Prostate gland (tissue), 2 donors: Measurements from ENCODE around the gene EAPP. TPM values are rescaled to one million over a fixed set of nuclear protein-coding genes. Genes with fewer than 3 reads are reported as not detected.

Experiments
- DNase-seq: peaks from one replicate; pipeline ENCODE4 v3.0.0-alpha.2; 2019; ENCODE audit warnings: low spot score
- H3K27ac ChIP-seq, 2 donors: fragments of 200-600 bp; sonication (generic); 2 replicates each; pipeline ENCODE4 v1.5.1; 2017 to 2019
- H3K27me3 ChIP-seq: fragments of 200-600 bp; sonication (generic); replicated peaks from 2 replicates; pipeline ENCODE4 v1.5.1; 2019; ENCODE audit not compliant: insufficient read depth
- H3K36me3 ChIP-seq, 2 donors: fragments of 200-600 bp; sonication (generic); 1 replicate in 1 of 2; 2 replicates in 1 of 2; pipeline versions ENCODE4 v1.5.1 to v1.8.1; 2017 to 2019
- H3K4me1 ChIP-seq: fragments of 200-600 bp; sonication (generic); replicated peaks from 2 replicates; pipeline ENCODE4 v1.5.1; 2019
- H3K4me3 ChIP-seq, 2 donors: fragments of 200-600 bp; sonication (generic); 2 replicates each; pipeline ENCODE4 v1.5.1; 2017 to 2019
- H3K9me3 ChIP-seq: fragments of 200-600 bp; sonication (generic); 2 replicates; pipeline ENCODE4 v1.5.1; 2017
- CTCF ChIP-seq, 4 experiments: fragments of 200-600 bp in 2 of 4; fragments of 450-650 bp in 2 of 4; sonication (generic) in 2 of 4; IDR thresholded peaks; 1 replicate in 3 of 4; 2 replicates in 1 of 4; pipeline ENCODE4 v1.5.1; 2016 to 2019; ENCODE audit warnings: antibody characterized with exemption in 4 of 4, mild to moderate bottlenecking in 2 of 4, moderate library complexity in 2 of 4
- POLR2A ChIP-seq: fragments of 450-650 bp; IDR thresholded peaks from one replicate; pipeline ENCODE4 v1.6.1; 2016; ENCODE audit warnings: antibody characterized with exemption, mild to moderate bottlenecking
- POLR2AphosphoS5 ChIP-seq: sonication (generic); formaldehyde crosslinking; IDR thresholded peaks from one replicate; pipeline ENCODE4 v1.6.1; 2017; ENCODE audit warnings: antibody characterized with exemption
- WGBS: methylation state at CpG from one replicate; pipeline ENCODE4 v1.1.5; 2018; 5-methylcytosine and 5-hydroxymethylcytosine counted together
- intact Hi-C: fragments of 100-400 bp; cut with DNase I; formaldehyde crosslinking; loops from one replicate; pipeline ENCODE4 v1.14.2; 2022
- total RNA-seq, 2 donors: library from RNA; depleted of rRNA; stranded (reverse); fragments of >200 nt; gene quantifications; one replicate each; pipeline ENCODE4 v1.1.0, GENCODE V29; 2016

Gene EAPP
- total RNA-seq, 2 donors from 2014 or later = 41.6 to 52.6 TPM

GRCh38 chr14:34496679-34497513 is 42.6 kb downstream of the EAPP start:
- intact Hi-C loops = loop anchor here (5.0 kb wide), 1 partner anchor 35 kb away; the partner anchor contains the start of gene SPTSSA
- peak; percentile 29 for TF ChIP-seq POLR2A
- peak; percentile 81 for TF ChIP-seq POLR2AphosphoS5
- TF ChIP-seq CTCF (IDR thresholded peaks at IDR 0.05) = peak in 2 of 4 experiments; percentile 12 to 39
- peak; percentile 73 for DNase-seq

GRCh38 chr14:34496007-34496678 is 43.4 kb downstream of the EAPP start:
- H3K4me3 ChIP-seq = no peak overlapping the region
- H3K27ac ChIP-seq = peak overlapping the region in 1 of 2 donors; percentile 60
- no peaks in the 10 kb centered on the region for H3K4me1 ChIP-seq
- no peaks in the 10 kb centered on the region for H3K36me3 ChIP-seq
- 70% methylated on average over 11 of the region's 11 CpGs for WGBS
- no peak for DNase-seq
- intact Hi-C loops = loop anchor here (5.0 kb wide), 1 partner anchor 34 kb away; the partner anchor contains the start of gene SPTSSA
- no peak for TF ChIP-seq POLR2A
- TF ChIP-seq CTCF (IDR thresholded peaks at IDR 0.05) = no peak
- TF ChIP-seq POLR2AphosphoS5 = no peak
- H3K27me3 ChIP-seq = no peaks in the 10 kb centered on the region
- no peaks in the 10 kb centered on the region for H3K9me3 ChIP-seq

More at GRCh38 chr14:34496679-34497513, 42.6 kb downstream of the EAPP start:
- Histone ChIP-seq H3K4me1 (no peaks in the 10 kb centered on the region), H3K27me3 (no peaks in the 10 kb centered on the region), H3K27ac (peak overlapping the region; percentile 60 to 70), H3K4me3 (no peak overlapping the region), H3K36me3 (no peaks in the 10 kb centered on the region), H3K9me3 (no peaks in the 10 kb centered on the region)
- WGBS = 29% methylated on average over 14 of the region's 14 CpGs

- no peak for DNase-seq
- H3K36me3 ChIP-seq = no peaks in the 10 kb centered on the region
- H3K4me1 ChIP-seq = no peaks in the 10 kb centered on the region
- 16% methylated on average over 1 of the region's 1 CpG for WGBS
- no peaks in the 10 kb centered on the region for H3K27me3 ChIP-seq
- no peaks in the 10 kb centered on the region for H3K9me3 ChIP-seq
- H3K4me3 ChIP-seq = no peak overlapping the region
- TF ChIP-seq CTCF (IDR thresholded peaks at IDR 0.05) (no peak), POLR2A (no peak), POLR2AphosphoS5 (no peak)
- H3K27ac ChIP-seq = no peak overlapping the region
- intact Hi-C loops = no loop called here
Measured at GRCh38 chr14:34489324-34489723, 50.2 kb downstream of the EAPP start.

GRCh38 chr14:34488528-34488927 is 51.0 kb downstream of the EAPP start:
- Histone ChIP-seq H3K36me3 (no peaks in the 10 kb centered on the region), H3K9me3 (no peaks in the 10 kb centered on the region), H3K4me3 (no peak overlapping the region), H3K27me3 (no peaks in the 10 kb centered on the region), H3K4me1 (no peaks in the 10 kb centered on the region), H3K27ac (no peak overlapping the region)
- 98% methylated on average over 7 of the region's 7 CpGs for WGBS
- TF ChIP-seq POLR2AphosphoS5 = no peak
- TF ChIP-seq POLR2A = no peak
- TF ChIP-seq CTCF (IDR thresholded peaks at IDR 0.05) = no peak
- no peak for DNase-seq
- intact Hi-C loops = no loop called here
